Erythroblast (primary cell): Measurements from ENCODE around the gene SLC34A2.

ENCODE experiments used
- GATA1 ChIP-seq: IDR thresholded peaks from 2 replicates; pipeline ENCODE4 v1.6.1; 2011; ENCODE audit warnings: low read depth, mild to moderate bottlenecking, control low read depth, low read length, moderate library complexity
- POLR2A ChIP-seq: IDR thresholded peaks from 2 replicates; pipeline ENCODE4 v1.6.1; 2011; ENCODE audit warnings: mild to moderate bottlenecking, low read length

DNA sequence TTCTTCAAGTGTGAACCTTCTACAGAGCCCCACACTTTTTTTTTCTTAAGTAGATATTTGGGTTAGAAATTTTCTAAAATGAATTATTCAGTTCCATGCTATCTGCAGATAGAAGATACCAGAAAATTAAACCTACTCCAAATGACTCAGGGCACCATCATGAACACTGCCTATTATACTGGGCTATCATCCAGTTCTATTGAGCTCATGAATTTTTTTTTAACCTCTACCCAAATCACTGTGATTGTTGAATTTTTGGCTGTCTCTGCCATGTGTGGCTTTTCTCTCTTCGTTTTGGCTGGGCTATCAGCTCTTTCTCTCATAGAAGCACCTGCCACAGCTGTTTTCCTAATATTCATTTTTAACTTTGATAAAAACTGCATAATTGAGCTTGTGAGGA lies 31.0 kb upstream of the SLC34A2 start:
- no peak for TF ChIP-seq POLR2A
- TF ChIP-seq GATA1: no peak
